CD4-positive, alpha-beta T cell treated with Interleukin-1 beta for 1 hour (primary cell): ENCODE measurements around the gene DZIP1.
"Not testable (repeated sequence)": the region's sequence is repeated elsewhere in the genome, so short reads cannot be mapped to it uniquely, and the experiment has no call there.

Experiments used
- DNase-seq, 2 donors: peaks; one replicate each; pipeline ENCODE4 v3.0.0-alpha.2; 2020 to 2022

The DZIP1 gene

GRCh38 chr13:95596701-95597100 lies 47.8 kb downstream of the DZIP1 start:
- no peak for DNase-seq

DNA sequence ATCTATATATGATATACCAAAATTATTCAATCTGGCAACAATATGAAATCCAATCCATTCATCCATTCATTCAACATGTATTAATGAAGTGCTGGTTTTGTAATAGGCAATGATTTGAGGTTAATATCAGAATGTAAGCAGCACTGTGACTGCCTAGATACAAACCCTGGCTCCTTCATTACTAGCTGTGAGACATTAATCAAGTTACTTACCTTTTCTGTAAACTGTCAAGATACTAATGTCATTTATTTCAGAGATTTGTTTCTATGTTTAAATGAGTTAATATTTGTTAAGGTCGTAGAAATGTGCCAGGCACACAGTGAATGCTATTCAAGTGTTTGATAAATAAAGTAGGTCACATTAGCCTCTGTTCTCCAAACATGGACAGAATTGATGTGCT lies 51.0 kb downstream of the DZIP1 start:
- DNase-seq: no peak

GRCh38 chr13:95588721-95589120 lies 55.8 kb downstream of the DZIP1 start:
- no peak for DNase-seq

- DNase-seq: no peak
Observed at GRCh38 chr13:95588134-95588533, 56.4 kb downstream of the DZIP1 start.

DNA sequence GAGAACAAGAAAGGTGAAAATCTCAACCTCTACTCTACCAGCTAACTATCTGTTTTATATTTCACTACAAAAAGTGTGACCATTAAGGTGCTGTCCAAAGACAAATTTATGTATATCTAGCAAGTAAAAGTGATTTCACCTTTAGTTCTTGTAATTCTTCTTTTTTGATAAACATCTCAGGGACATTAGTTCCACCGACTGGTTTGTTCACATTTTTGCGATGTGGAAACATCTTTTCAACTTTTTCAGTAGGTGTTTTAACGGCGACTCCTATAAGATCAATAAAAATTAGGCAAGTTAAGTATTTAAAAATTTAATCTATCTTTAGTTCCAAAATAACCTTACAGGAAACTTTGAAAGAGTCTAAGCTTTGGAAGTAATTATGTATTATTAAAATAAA lies 58.6 kb downstream of the DZIP1 start:
- DNase-seq: no peak

DNA sequence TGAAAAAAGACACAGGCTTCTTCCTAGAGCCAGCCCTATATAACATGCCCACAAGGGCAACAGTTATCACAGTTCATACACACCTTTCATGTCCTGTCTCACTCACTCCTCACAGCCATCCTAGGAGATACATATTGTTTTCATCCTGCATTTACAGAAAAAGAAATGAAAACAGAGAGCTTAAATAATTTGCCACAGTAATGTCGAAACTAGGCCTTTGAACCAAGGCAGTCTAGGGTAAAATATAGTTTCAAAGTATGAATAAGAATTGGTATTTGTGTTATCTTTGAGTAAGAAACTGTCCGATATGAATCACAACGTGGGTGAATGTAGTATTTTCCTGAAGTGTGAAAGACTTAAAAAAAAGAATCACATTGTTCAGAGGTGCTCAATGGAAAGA lies 65.2 kb downstream of the DZIP1 start:
- DNase-seq: no peak

DNA sequence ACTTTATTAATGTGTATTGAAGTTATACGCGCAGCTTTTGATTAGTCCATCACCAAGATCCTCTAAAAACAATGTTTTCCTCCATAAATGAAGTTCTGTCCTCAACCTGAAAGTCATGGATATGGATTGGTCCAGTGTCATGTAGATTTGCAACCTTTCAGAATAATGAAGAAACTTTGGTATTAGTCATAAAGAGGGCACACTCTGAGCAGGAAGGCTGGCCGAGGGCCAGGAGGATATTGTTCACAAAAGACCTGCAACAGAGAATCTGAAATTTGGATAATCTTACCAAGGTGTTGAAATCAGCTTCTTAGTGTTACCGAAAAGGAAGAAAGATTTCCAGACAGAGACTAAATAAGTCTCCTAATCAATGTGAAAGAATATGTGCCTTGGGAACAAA lies 71.3 kb downstream of the DZIP1 start:
- no peak for DNase-seq

GRCh38 chr13:95571941-95572340 lies 72.6 kb downstream of the DZIP1 start:
- no peak for DNase-seq

DNA sequence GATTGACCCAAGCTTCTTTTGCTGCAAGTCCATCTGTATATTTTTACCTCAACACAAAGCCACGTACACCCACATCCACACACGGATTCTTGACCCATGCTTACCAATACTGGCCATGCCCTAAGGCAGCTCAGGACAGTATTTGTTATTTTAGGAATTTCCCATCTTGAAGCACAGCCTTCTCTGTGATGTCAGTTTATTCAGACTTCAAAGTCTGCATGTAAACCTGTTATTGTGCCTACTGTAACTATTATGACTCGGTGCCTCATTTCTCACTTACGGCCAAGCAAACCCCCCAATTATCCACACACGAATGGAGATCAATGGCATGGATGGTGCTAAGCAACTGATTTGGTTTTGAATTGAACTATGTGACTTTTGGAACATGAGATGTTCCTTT lies 74.5 kb downstream of the DZIP1 start:
- no peak for DNase-seq

DNA sequence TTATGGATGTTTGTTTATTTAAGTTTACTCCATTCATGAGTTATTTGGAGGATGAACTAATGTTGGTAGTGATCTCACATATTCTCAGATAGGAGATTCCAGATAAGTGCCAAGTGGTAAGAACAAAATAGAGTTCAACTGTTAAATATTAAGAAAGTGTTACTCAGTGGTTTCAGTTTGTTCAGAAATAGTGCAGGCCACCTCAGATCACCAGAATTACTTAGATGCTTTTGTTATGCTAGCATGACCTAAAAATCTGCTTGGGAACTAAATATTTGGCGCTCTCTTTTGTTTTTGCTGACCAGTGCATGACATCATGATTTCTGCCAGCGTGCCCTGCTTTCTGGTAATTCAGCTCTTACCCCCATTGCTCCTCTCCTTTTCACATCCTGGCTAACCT lies 76.4 kb downstream of the DZIP1 start:
- DNase-seq: no peak

DNA sequence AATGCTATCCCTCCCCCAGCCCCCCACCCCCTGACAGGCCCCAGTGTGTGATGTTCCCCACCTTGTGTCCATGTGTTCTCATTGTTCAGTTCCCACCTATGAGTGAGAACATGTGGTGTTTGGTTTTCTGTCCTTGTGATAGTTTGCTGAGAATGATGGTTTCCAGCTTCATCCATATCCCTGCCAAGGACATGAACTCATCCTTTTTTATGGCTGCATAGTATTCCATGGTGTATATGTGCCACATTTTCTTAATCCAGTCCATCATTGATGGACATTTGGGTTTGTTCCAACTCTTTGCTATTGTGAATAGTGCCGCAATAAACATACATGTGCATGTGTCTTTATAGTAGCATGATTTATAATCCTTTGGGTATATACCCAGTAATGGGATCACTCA lies 78.7 kb downstream of the DZIP1 start:
- not testable (repeated sequence) for DNase-seq

DNA sequence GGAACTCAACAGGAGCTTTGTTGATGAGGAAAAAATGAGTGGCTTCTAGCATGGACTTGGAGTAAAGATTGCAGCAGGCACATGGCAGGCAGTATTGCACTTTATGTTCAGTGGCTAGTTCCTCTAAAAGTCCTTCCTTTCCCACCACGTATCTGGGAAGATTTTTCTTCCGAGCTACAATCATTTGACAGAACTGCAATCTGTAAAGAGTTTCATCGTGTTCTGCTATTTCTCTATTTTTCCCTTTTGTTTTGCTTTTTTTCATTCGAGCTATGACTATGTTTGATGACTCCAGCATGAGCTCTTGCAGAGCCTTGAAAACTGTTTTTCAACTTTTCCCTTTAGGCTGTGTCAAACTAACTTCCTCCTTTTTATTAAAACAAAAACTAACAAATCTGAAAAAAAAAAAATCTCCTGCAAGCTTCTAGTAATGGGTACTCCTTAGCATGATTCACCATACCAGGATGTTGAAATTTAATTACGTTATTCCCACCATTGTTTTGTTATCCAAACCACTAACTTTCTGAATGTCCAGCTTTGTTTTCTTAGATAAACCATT lies 79.7 kb downstream of the DZIP1 start:
- no peak for DNase-seq

- DNase-seq: no peak
Observed at GRCh38 chr13:95564091-95564490, 80.4 kb downstream of the DZIP1 start.

DNA sequence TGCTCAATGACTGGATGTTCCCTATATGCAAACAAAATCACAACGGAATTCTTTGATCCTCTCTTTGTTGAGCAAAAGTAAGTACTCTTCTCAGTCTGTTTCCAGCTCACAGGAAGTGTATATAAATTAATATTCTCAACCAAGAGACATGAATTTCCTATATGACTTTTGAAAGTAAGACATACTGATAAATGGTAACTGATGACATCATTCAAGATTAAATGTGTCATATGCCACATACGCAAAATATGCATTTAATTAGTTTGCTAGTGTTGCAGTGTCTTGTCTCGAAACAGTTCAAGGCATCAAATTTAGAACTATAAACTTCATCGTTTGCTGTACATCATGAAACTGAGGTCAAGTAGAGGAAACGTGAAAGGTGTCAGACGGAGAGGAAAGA lies 84.1 kb downstream of the DZIP1 start:
- DNase-seq: no peak

DNA sequence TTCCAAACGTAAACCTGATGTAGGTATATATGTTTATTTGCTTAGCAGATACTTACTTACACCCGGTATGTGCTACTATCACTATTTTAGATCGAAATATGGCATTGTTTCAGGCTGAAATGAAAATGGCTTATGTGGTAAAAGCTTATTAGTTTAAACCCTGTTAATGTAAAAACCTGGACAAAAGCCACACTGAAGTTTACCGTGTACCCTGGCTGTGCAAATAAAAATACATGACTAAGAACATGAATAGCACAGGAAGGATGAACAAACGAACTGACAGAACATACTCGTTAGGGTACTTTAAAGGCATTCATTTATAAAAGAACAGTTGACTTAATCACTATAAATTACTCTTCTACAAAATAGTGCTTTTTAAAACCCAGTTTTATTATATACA lies 85.4 kb downstream of the DZIP1 start:
- no peak for DNase-seq

DNA sequence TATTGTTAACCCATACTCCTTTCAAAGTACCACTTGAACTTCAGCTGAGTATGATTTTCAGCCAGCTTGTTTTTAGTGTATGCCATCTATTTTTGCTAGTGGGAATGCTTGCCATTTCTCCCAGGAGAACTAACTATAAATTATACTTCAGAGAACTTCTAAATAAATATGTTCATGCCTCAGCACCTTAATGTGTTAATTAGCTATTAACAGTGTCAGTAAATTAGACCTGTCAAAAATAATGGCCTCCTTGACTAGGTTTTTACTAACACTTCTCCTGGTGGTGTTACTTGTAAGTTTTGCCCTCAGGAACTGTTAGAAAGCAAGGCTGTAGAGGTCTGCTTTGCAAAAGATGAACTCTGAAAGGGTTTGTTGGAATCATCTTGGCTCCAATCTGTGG lies 87.5 kb downstream of the DZIP1 start:
- DNase-seq: no peak

DNA sequence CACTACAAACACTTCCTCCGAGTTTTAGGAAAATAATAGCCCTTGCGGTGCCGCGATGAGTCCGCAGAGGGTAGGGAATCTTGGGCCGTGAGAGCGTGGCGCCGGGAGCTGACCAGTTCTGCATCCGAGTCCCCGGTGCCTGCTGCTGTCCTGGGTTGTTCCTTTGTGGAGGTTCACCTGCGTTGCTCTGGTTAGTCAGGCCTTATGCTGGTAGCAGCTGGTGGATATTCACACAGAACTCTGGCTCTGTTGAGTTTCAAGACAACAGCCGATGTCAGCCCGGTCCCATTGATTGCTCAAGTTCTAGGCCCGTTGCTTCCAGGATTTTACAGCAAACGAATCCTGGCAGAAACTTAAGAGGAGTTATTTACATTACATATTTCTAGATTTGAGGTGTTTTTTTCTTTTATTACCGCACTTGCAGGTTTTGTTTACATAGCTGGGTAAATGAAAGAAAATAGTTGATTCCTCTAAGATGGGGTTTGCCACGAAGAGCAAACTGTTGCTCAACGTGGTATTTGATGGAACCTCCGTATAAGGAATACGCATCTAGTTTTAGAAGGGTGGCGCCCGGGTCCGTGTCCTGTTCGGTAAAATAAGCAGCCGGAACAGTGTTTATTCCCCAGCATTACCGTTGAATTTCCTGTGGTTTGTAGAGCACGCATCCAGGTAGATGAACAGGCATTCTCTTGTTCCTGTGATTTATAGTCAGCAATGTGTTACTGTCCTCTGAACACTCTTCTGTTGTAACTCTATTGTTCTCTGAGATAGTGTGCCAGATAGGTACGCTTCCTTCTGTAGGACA lies 90.7 kb downstream of the DZIP1 start:
- no peak for DNase-seq

DNA sequence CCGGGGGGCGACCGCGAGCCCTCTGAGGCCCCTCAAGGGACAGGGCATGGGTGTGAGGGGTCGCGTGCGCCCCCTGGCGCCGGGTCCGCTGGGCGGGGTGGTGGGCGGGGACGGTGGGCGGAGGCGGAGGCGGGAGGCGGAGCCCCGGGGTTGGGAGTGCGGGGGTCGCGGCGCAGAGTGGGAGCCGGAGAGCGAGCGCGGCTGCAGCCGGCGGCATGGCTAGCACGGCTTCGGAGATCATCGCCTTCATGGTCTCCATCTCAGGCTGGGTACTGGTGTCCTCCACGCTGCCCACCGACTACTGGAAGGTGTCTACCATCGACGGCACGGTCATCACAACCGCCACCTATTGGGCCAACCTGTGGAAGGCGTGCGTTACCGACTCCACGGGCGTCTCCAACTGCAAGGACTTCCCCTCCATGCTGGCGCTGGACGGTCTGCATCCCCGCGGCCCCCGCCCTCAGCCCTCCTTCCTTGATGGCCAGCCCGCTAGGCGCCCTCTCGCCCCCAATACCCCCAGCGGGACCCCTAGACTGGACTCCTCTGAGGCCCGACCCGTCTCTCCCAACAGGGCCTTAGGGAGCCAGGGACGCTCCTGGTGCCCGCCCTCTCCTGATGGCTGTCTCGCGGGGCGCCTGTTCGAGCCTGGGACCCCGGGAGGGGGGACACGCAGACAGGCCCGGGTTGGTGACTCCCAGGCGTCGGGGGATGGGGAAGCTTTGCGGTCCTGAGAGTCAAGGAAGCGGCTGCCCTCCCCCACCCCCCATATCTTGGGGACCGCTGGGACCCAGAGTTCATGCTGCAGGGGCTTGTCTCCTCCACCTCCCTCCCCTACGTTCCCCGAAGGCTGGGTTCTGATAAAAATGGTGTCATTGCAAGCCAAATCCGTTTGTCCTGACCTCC lies 91.7 kb downstream of the DZIP1 start, which contains the start of gene CLDN10:
CLDN10 (plus strand) TSS at position 182 of the 903 bp plus-strand sequence; CDS start at position 216, 34 bp downstream.
- no peak for DNase-seq

DNA sequence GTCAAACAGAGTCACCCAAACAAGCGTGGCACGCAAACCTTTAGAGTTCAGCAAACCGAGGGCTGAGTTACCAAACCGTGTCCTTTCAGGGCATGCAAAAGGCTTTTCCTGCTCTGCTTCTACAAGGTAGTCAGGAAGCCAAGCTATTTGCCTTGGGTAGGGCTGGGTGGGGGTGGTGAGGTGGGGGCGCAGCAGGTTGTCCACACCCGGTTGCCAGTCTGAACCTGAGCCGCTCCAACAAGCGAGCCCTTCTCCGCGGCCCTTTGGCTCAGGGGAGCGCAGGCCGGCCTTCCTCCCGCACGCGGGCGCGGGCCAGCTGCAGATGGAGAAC lies 92.3 kb downstream of the DZIP1 start:
- DNase-seq: no peak

GRCh38 chr13:95547531-95548167 lies 96.9 kb downstream of the DZIP1 start:
- DNase-seq: no peak

DNA sequence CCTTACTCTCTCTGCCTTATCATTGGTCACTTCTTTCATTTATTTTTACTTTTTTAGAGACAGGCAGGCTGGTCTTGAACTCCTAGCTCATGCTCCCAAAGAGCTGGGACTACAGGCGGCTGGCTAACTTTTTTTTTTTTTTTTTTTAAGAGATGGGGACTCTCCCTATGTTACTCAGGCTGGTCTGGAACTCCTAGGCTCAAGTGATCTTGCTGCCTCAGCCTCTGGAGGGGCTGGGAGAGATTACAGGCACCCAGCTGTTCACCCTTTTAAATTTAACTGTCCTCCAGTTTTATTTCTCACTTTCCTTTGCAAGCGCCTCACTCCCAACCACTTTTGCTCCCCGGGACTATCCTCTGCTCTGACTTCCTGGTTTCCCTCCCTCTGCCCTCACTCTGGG lies 97.6 kb downstream of the DZIP1 start:
- no peak for DNase-seq

DNA sequence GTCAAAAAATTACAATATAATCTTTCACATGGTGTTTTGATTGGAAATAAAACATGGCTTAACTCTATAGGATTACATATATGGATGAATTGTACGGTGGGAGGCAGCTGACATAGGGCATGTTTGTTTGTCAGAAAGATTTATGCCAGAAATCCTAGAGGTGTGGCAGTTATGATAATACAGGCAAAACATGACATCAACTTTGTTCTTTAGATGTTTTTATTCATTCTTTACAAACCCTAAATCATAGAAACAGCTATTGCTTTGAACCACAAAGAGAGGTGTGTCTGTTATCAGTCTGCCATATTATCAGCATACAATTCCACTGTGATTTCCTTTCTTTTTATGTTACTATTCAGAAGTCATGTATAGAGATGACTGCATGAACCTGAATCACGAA lies 100.2 kb downstream of the DZIP1 start:
- DNase-seq: no peak

- DNase-seq: no peak
Observed at GRCh38 chr13:95541911-95542474, 102.5 kb downstream of the DZIP1 start.
